Activated CD4-positive, alpha-beta T cell treated with anti-CD3 and anti-CD28 coated beads for 36 hours (primary cell): ENCODE results near the gene RASSF5. TPM values are rescaled to one million over a fixed set of nuclear protein-coding genes. Genes with fewer than 3 reads are reported as not detected.

Source experiments
- ATAC-seq: fragments of 200-7000 bp; cut with Tn5 transposase; one replicate; pipeline ENCODE4 v1.10.0; 2021; ENCODE audit warnings: mild to moderate bottlenecking, moderate library complexity
- CTCF ChIA-PET: fragments of 350-600 bp; sonication (Branson Sonifier 250); formaldehyde crosslinking; loops from one replicate; lab custom pipeline; 2021; ENCODE audit warnings: antibody characterized with exemption; lab: Charles Lee
- POLR2A ChIA-PET: fragments of 350-600 bp; sonication (Branson Sonifier 250); formaldehyde crosslinking; loops from one replicate; lab custom pipeline; 2021; ENCODE audit warnings: antibody characterized with exemption, inconsistent platforms; lab: Charles Lee
- DNase-seq: peaks from one replicate; pipeline ENCODE4 v3.0.0-alpha.2; 2020
- H3K27ac Mint-ChIP-seq: one replicate; pipeline ENCODE4 v1.8.0; 2021; ENCODE audit warnings: mixed read lengths
- H3K27me3 Mint-ChIP-seq: one replicate; pipeline ENCODE4 v1.8.0; 2021; ENCODE audit warnings: mixed read lengths
- H3K36me3 Mint-ChIP-seq: one replicate; pipeline ENCODE4 v1.8.0; 2021; ENCODE audit warnings: low read depth, mixed read lengths
- H3K4me1 Mint-ChIP-seq: one replicate; pipeline ENCODE4 v1.8.0; 2021; ENCODE audit warnings: mixed read lengths
- H3K4me3 Mint-ChIP-seq: one replicate; pipeline ENCODE4 v1.8.0; 2021; ENCODE audit warnings: mild to moderate bottlenecking, moderate library complexity, mixed read lengths
- H3K9me3 Mint-ChIP-seq: one replicate; pipeline ENCODE4 v1.8.0; 2021; ENCODE audit warnings: low read depth, mixed read lengths
- intact Hi-C, 2 experiments: fragments of 100-400 bp; cut with DNase I in 1 of 2; cut with micrococcal nuclease in 1 of 2; formaldehyde crosslinking; loops; one replicate each; pipeline versions ENCODE4 v1.14.2 to v1.15.1; 2022 to 2024; cut with DNase I, micrococcal nuclease
- total RNA-seq, 2 experiments: library from RNA; stranded (reverse); gene quantifications; one replicate each; pipeline ENCODE4 v1.2.3, GENCODE V29; 2021

Gene RASSF5
- total RNA-seq, 2 experiments from 2014 or later, result 223 to 239 TPM

DNA sequence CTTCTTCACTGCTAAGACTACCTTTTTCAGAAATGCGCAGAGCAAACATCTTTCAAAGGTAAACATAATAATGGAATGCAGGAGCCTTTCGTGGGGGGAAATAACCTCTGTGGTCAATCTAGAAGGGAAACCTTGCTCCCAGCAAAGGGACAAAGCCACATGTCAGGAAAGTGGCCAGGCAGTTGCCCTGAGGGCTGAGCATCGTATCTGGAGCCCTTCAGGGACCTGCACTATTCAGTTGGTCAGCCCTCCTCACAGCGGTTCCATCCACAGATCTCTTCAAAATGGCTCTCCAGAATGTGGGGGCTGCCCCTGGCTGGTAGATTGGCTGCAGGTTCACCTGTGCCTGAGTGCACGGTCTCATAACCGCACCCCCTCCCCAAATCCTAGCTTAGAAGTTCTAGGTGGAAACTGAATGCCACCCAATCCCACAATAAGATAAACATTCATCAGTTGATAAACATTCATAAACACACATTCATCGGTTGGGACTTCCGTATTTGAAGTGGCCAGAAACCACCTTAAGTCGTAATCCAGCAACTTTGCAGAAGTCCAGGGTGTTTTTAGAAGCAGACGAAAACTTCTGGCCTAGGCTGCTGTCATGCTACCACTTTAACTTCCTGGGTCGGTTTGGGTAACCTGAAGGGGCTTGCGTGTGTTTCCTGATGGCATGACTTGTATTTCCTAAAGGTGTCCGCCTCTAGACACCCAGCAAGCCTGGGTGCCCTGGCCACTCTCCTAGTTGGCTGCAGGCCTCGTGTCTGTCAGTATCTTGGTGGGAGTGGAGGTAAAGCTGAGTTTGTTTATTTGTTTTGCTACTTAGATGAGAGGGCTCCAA, 50.5 kb downstream of the RASSF5 start:
- peaks cover 55% of the 10 kb centered on the region for H3K36me3 Mint-ChIP-seq
- H3K4me1 Mint-ChIP-seq, result peaks cover 66% of the 10 kb centered on the region
- intact Hi-C loops, result loop anchor here (2.0 kb wide), 2 partner anchors 21 to 77 kb away; partner anchors contain the start of gene DYRK3 (in 1 of the 2)
- peak overlapping the region; percentile 99 for H3K27ac Mint-ChIP-seq
- no peaks in the 10 kb centered on the region for H3K27me3 Mint-ChIP-seq
- H3K4me3 Mint-ChIP-seq, result peak overlapping the region; percentile 95
- DNase-seq, result peak; percentile 58
- no peak for ATAC-seq
- CTCF ChIA-PET, result interaction anchor here (3.5 to 21.8 kb wide), 2 partner anchors 12 to 18 kb away, joined by 23 to 621 read pairs; no protein-coding TSS in a partner anchor
- H3K9me3 Mint-ChIP-seq, result no peaks in the 10 kb centered on the region
- POLR2A ChIA-PET, result interaction anchor here (0.8 to 2.1 kb wide), 4 partner anchors 9 to 26 kb away, joined by 3 to 11 read pairs (median 4); no protein-coding TSS in a partner anchor

DNA sequence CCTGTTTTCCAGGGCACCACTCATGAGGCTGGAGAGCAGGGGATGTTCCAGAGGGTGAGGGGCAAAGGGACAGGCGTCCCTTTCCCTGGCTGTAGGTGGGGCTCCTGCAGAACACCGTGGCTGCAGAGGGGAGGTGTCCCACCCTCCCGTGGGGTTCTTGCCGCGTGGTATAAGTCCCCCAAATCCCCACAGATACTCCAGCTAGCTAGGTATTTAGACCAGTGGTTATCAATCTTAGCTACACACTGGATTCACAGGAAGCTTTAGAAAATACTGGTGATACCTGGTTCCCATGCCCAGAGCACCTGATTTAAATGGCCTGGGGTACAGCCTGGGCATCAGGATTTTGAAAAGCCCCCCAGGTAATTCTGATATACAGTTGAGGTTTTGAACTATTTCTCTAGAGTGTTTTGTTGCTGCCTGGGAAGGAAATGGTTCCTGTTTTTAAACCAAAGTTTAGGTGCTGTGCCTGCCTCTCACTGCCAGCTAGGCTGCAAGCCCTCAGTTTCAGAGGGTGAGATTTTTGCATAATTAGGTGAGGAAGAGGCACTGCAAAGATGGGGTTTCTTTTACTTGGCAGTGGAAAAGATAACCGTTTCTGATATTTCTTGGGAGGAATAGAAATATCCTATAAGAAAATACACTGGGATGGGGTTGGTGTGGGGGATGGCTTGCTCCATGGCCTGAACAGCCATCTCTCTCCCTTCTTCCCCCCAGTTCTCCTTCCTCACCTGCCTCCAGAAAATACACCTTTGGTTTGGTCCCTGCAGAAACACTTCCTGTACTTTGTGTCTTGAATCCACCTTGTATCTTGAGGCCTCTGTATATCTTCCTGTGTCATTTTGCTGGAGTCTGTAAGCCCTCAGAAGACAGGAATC, 51.7 kb downstream of the RASSF5 start:
- Mint-ChIP-seq H3K27me3 (no peaks in the 10 kb centered on the region), H3K4me1 (peaks cover 68% of the 10 kb centered on the region), H3K4me3 (peak overlapping the region; percentile 95), H3K36me3 (peaks cover 67% of the 10 kb centered on the region), H3K9me3 (no peaks in the 10 kb centered on the region), H3K27ac (peak overlapping the region; percentile 99)
- ChIA-PET CTCF (interaction anchor here (0.6 to 21.8 kb wide), 6 partner anchors 7 to 80 kb away, joined by 3 to 621 read pairs (median 4); no protein-coding TSS in a partner anchor), POLR2A (interaction anchor here (0.6 to 1.6 kb wide), 7 partner anchors 9 to 85 kb away, joined by 3 to 5 read pairs (median 4); no protein-coding TSS in a partner anchor)
- intact Hi-C loops, result no loop called here
- DNase-seq (no peak), ATAC-seq (no peak)

DNA sequence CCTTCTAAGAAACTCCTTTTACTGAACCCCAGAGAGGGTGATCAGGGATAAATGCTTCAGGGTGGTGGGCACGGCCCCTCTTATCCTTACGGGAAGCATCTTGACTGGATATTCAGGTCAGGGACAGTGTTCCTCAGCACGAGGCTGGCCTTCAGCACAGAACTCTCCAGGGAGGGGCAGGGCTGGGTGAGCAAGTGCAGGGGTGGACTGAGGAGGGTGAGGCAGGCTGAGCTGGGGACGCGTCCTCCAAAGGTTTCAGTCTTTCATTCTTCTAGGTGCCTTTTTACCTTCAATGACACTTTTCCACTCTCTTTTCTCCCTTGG, 52.3 kb downstream of the RASSF5 start:
- peak overlapping the region; percentile 99 for H3K27ac Mint-ChIP-seq
- peaks cover 73% of the 10 kb centered on the region for H3K36me3 Mint-ChIP-seq
- intact Hi-C loops, result no loop called here
- DNase-seq (peak; percentile 60), ATAC-seq (no peak)
- H3K4me3 Mint-ChIP-seq, result peak overlapping the region; percentile 95
- H3K9me3 Mint-ChIP-seq, result no peaks in the 10 kb centered on the region
- ChIA-PET CTCF (interaction anchor here (0.5 to 21.8 kb wide), 8 partner anchors 8 to 353 kb away, joined by 3 to 621 read pairs (median 4); no protein-coding TSS in a partner anchor), POLR2A (interaction anchor here (0.5 to 1.7 kb wide), 8 partner anchors 9 to 359 kb away, joined by 3 to 14 read pairs (median 4); no protein-coding TSS in a partner anchor)
- H3K4me1 Mint-ChIP-seq, result peaks cover 68% of the 10 kb centered on the region
- H3K27me3 Mint-ChIP-seq, result no peaks in the 10 kb centered on the region

DNA sequence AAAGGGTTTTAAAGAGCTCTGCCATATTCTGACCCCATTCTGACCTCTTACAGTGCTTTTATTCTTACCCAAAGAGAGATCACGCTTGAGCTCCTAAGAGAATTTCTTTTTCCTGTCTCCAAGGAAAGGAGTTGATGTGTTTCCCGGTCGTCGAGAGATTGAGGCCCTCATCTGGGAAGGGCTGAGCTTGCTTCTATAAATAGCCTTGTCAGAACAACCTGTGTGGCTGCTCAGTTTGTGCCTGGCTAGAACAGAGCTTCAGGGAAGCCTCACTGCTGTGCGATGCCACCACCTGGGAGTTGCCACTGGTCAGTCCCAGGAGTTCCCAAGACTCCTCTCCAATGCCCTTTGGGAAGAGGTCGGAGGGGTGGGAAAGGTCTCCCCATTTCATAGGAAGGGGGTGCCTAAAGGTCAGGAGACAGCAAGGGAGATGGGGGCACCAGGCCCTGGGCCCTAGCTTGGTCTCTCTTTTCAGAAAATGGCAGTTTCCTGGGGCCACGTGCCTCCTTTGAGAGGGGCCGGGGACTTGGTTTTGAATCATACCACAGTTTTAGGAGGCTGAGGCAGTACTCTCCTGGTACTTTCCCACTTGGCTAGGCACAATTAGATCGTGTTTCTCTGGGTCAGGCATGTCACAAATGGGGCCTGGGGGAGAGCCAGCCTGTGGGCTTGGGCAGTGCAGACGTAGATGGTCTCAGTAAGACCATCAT, 52.8 kb downstream of the RASSF5 start:
- intact Hi-C loops, result loop anchor here (1.0 to 10.0 kb wide), 2 partner anchors 30 to 1345 kb away; partner anchors contain the start of gene DSTYK (in 1 of the 2)

DNA sequence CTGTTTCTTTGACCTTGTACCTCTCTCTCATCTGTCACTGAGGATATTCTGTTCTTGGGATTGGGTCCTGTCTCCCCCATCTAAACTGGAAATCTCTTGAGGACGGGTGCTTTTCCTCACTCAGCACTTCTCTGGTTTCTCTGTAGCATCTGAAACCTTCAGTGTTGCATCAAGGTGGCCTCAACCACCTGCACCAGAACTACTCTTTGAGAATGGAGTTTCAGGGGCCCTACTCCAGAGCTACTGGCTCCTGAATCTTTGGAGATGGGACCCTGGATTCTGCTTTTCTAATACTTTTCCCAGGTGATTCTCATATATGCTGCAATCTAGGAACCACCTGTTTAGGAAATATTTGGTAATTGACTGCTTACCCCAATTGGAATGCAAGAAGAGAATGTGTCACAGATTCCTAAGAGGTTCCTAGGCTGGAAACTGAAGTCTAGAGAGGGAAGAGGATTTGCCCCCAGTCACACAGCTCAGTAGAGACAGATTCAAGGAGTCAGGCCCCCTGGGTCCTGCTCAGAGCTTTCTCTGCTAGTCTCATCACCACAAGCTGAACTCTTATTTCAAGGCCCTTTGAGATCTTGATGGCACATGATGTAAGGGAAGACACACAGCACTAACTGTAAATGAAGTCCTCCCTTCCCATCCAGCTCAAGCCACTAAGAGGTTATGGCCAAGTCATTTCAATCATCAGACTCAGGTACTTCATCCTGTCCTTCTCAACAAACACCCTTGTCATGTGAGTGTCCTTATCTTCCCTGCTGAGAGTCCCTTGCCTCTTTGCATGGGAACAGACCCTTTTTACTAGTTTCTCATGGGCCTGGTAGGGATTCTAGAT, 56.3 kb downstream of the RASSF5 start:
- intact Hi-C loops, result loop anchor here (1.0 to 10.0 kb wide), 4 partner anchors 7 to 1349 kb away; partner anchors contain the start of gene DSTYK (in 1 of the 2)

More for the DNA sequence above, 52.8 kb downstream of the RASSF5 start:
- Mint-ChIP-seq H3K36me3 (peaks cover 78% of the 10 kb centered on the region), H3K4me1 (peaks cover 68% of the 10 kb centered on the region), H3K27ac (peak overlapping the region; percentile 99), H3K4me3 (peak overlapping the region; percentile 95), H3K9me3 (no peaks in the 10 kb centered on the region), H3K27me3 (no peaks in the 10 kb centered on the region)
- DNase-seq (peak; percentile 74), ATAC-seq (no peak)
- CTCF ChIA-PET, result interaction anchor here (0.5 to 21.8 kb wide), 11 partner anchors 8 to 481 kb away, joined by 3 to 621 read pairs (median 4); no protein-coding TSS in a partner anchor
- POLR2A ChIA-PET, result interaction anchor here (0.5 to 1.7 kb wide), 8 partner anchors 8 to 358 kb away, joined by 3 to 14 read pairs (median 4); no protein-coding TSS in a partner anchor

DNA sequence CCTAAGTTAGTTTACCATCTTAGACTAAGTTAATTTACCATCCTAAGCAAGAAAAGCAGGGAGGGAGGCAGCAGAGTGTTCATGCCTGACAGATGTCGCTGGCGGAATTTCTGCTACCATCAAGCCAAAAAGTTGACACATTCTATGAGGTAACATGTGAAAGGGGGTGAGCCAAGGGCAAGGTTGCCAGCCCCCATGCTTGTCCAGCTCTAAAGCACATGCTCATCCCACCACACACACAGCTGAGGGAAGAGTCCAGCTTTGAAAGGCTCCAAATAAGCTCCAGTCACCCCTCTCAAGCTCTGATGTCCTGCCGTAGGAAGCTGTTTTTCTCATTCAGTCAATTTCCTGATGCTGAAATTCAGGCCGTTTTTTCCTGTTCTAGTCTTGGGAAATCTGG, 58.7 kb downstream of the RASSF5 start:
- peaks cover 98% of the 10 kb centered on the region for H3K4me1 Mint-ChIP-seq
- no peaks in the 10 kb centered on the region for H3K9me3 Mint-ChIP-seq
- no peaks in the 10 kb centered on the region for H3K27me3 Mint-ChIP-seq
- ATAC-seq (no peak), DNase-seq (peak; percentile 30)
- ChIA-PET CTCF (interaction anchor here (0.7 to 27.5 kb wide), 6 partner anchors 6 to 86 kb away, joined by 3 to 621 read pairs (median 8); no protein-coding TSS in a partner anchor), POLR2A (interaction anchor here (2.4 to 7.7 kb wide), 2 partner anchors 9 to 12 kb away, joined by 11 to 129 read pairs; no protein-coding TSS in a partner anchor)
- intact Hi-C loops, result loop anchor here in 1 of 2 experiments (10.0 kb wide), 1 partner anchor 1351 kb away; the partner anchor contains the start of gene DSTYK
- H3K36me3 Mint-ChIP-seq, result peaks cover 98% of the 10 kb centered on the region
- peak overlapping the region; percentile 95 for H3K4me3 Mint-ChIP-seq
- H3K27ac Mint-ChIP-seq, result peak overlapping the region; percentile 99

More for the DNA sequence above, 56.3 kb downstream of the RASSF5 start:
- peaks cover 99% of the 10 kb centered on the region for H3K36me3 Mint-ChIP-seq
- ATAC-seq, result peak; percentile 4
- peak overlapping the region; percentile 95 for H3K4me3 Mint-ChIP-seq
- peaks cover 87% of the 10 kb centered on the region for H3K4me1 Mint-ChIP-seq
- POLR2A ChIA-PET, result interaction anchor here (0.7 to 7.7 kb wide), 4 partner anchors 12 to 22 kb away, joined by 4 to 129 read pairs (median 14); no protein-coding TSS in a partner anchor
- no peaks in the 10 kb centered on the region for H3K27me3 Mint-ChIP-seq
- no peaks in the 10 kb centered on the region for H3K9me3 Mint-ChIP-seq
- peak overlapping the region; percentile 99 for H3K27ac Mint-ChIP-seq
- DNase-seq, result peak; percentile 22
- CTCF ChIA-PET, result interaction anchor here (0.7 to 27.5 kb wide), 10 partner anchors 3 to 808 kb away, joined by 3 to 621 read pairs (median 4); partner anchors contain the start of gene DYRK3

DNA sequence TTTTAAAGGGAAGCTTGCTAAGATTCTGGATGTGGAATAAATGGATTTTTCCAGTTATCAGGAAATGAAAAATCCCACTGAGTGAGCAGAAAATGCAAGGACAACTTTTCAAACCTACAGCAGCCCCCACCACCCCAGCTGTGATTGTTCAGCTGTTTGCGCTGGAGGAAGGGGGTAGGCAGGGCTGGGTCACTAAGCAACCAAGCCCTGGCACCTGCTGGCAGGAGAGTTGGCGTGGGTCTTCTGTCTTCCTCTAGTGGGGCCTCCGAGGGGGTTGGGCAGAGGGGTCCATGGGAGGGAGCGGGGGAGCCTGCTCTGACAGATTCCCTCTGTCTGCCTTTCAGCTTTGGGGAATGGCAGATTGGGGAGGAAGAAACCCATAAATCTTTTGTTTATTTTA, 59.7 kb downstream of the RASSF5 start:
- no peaks in the 10 kb centered on the region for H3K9me3 Mint-ChIP-seq
- H3K4me3 Mint-ChIP-seq, result peak overlapping the region; percentile 95
- intact Hi-C loops, result loop anchor here in 1 of 2 experiments (10.0 kb wide), 1 partner anchor 1352 kb away; the partner anchor contains the start of gene DSTYK
- peaks cover 98% of the 10 kb centered on the region for H3K36me3 Mint-ChIP-seq
- H3K27me3 Mint-ChIP-seq, result no peaks in the 10 kb centered on the region
- ChIA-PET CTCF (interaction anchor here (0.7 to 27.5 kb wide), 6 partner anchors 7 to 353 kb away, joined by 3 to 621 read pairs (median 8); no protein-coding TSS in a partner anchor), POLR2A (interaction anchor here (2.4 to 7.7 kb wide), 2 partner anchors 10 to 11 kb away, joined by 11 to 129 read pairs; no protein-coding TSS in a partner anchor)
- peaks cover 99% of the 10 kb centered on the region for H3K4me1 Mint-ChIP-seq
- H3K27ac Mint-ChIP-seq, result peak overlapping the region; percentile 99
- ATAC-seq, result no peak
- DNase-seq, result peak; percentile 23

- Mint-ChIP-seq H3K4me1 (peaks cover 98% of the 10 kb centered on the region), H3K27me3 (no peaks in the 10 kb centered on the region), H3K9me3 (no peaks in the 10 kb centered on the region), H3K27ac (peak overlapping the region; percentile 99), H3K36me3 (peaks cover 98% of the 10 kb centered on the region), H3K4me3 (peak overlapping the region; percentile 95)
- intact Hi-C loops, result loop anchor here (1.0 to 10.0 kb wide), 2 partner anchors 12 to 1353 kb away; partner anchors contain the start of gene DSTYK (in 1 of the 2)
- DNase-seq (peak; percentile 59), ATAC-seq (peak; percentile 47)
- ChIA-PET POLR2A (interaction anchor here (0.7 to 7.7 kb wide), 8 partner anchors 8 to 24 kb away, joined by 3 to 129 read pairs (median 4); no protein-coding TSS in a partner anchor), CTCF (interaction anchor here (0.6 to 27.5 kb wide), 8 partner anchors 8 to 243 kb away, joined by 3 to 621 read pairs (median 3); no protein-coding TSS in a partner anchor)
Measured at GRCh38 chr1:206568256-206568655, 60.9 kb downstream of the RASSF5 start.
